Hepatocyte (in vitro differentiated cells): ENCODE data around the gene PKP1.

Experiments
- EZH2 ChIP-seq: fragments of 200-600 bp; sonication (generic); IDR thresholded peaks from 2 replicates; pipeline ENCODE4 v1.6.1; 2016; ENCODE audit warnings: antibody characterized with exemption, mild to moderate bottlenecking, borderline replicate concordance
- TF ChIP-seq, protein P1 (sequence below): fragments of 200-600 bp; sonication (generic); IDR thresholded peaks from 2 replicates; pipeline ENCODE4 v1.5.1; 2016; ENCODE audit warnings: antibody characterized with exemption, mild to moderate bottlenecking; ENCODE audit not compliant: poor library complexity

DNA sequence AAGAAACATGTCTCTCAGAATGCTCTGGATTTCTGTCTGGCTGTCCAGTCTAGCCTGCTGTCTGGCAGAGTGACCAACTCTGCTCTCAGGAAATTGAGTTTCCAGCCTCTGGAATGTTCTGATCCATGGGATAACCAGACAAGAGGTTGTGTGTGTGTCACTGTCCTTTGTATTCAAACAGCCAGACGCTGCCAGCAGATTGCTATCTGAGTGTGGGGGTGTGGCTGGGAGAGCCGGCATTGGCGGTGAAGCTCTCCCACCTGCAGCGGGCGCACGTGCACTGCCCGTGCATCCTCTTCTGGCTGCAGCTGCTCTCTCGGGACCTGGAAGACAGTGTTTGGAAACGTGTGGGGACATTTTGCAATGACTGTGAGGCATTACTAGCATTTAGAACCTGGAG, 26.1 kb downstream of the PKP1 start:
- TF ChIP-seq, protein P1, sequence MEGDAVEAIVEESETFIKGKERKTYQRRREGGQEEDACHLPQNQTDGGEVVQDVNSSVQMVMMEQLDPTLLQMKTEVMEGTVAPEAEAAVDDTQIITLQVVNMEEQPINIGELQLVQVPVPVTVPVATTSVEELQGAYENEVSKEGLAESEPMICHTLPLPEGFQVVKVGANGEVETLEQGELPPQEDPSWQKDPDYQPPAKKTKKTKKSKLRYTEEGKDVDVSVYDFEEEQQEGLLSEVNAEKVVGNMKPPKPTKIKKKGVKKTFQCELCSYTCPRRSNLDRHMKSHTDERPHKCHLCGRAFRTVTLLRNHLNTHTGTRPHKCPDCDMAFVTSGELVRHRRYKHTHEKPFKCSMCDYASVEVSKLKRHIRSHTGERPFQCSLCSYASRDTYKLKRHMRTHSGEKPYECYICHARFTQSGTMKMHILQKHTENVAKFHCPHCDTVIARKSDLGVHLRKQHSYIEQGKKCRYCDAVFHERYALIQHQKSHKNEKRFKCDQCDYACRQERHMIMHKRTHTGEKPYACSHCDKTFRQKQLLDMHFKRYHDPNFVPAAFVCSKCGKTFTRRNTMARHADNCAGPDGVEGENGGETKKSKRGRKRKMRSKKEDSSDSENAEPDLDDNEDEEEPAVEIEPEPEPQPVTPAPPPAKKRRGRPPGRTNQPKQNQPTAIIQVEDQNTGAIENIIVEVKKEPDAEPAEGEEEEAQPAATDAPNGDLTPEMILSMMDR = peak; percentile 52
- no peak for TF ChIP-seq EZH2
